Tracheal epithelial cell (primary cell): Measurements from ENCODE around the gene APOM. TPM values are rescaled to one million over a fixed set of nuclear protein-coding genes. Genes with fewer than 3 reads are reported as not detected.

Source experiments
- total RNA-seq: library from RNA; depleted of rRNA; stranded (reverse); fragments of >200 nt; gene quantifications from 2 replicates; pipeline ENCODE4 v1.2.1, GENCODE V29; 2014

The APOM gene
- 0.96 and 1.3 TPM in 2 replicates for total RNA-seq

DNA sequence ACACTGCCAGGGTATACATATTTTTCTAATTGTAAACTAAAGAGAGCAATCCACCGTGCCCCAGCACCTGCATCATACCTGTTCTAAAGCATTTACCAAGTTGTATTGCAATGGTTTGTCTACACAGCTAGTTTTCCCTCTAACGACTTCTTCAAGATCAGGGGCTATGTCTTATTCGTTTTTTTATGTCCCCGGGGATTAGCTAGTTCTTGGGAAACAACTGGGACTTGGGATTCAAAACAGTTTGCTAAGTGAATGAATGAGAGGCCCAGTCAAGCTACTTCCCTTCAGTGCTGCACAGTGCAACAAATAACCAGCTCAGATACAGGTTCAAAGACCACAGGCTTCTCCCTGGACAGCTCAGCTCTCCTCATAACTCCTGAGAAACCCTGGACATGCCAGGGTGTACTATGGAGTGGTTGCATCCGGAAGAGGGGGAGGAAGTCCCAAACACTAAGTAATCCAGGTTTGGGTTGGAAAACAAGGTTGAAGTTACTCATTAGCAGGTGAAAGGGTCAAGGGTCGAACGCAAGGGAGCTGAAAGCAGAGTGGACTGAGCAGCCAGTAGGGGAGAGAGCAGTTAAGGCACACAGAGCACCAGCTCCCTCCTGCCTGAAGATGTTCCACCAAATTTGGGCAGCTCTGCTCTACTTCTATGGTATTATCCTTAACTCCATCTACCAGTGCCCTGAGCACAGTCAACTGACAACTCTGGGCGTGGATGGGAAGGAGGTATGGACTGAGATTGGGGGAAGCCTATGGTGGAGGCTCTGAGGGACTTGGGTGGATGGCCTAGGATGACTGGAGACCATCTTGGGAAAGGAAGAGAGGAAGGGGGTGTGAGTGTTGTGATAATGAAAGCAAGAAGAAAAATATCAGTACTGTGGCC lies at the start of gene APOM:
Gene APOM, plus strand, starts transcription at position 546 of the 889 bp plus-strand sequence. Its CDS starts 73 bp downstream, at position 619.

DNA sequence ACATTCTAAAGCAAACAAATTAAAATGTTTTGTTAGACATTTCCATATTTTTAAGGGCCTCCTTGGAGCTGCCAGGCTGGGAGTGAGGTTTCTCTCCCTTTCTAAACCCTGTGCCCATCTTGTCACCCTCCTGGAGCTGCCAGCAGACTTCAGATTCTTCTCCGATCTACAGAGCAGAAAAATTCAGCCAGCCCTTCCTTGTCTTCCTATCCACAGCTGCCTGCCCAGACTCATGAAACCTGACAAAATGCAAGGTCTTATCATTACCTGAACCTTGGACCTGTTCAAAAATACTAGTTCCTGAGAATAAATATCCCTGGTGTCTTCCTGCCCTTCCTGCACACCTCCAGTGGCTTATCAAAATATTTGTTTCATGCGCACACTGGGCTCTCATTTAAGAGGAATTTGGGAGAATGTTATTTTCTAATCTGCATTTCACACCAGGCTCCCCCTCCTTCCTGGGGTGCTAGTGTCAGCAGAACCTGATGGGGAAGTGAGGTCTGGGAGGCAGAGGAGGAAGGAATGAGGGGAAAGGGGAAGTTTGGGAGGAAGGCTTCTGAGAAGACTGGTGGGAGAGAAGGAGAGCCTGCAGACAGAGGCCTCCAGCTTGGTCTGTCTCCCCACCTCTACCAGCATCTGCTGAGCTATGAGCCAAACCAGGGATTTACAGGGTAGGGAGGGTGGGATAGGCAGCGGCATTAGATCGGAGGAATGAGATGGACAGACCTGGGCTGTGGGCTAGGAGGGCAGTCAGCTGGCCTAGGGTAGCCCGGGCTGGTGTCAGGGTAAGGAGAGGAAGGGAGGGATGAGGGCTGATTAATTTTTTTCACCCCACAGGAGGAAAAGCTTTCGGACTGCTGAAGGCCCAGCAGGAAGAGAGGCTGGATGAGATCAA lies 40.8 kb upstream of the APOM start, which contains the start of gene AIF1:
Gene AIF1, plus strand, starts transcription at position 551 of the 895 bp plus-strand sequence. Its CDS starts 96 bp downstream, at position 647.

DNA sequence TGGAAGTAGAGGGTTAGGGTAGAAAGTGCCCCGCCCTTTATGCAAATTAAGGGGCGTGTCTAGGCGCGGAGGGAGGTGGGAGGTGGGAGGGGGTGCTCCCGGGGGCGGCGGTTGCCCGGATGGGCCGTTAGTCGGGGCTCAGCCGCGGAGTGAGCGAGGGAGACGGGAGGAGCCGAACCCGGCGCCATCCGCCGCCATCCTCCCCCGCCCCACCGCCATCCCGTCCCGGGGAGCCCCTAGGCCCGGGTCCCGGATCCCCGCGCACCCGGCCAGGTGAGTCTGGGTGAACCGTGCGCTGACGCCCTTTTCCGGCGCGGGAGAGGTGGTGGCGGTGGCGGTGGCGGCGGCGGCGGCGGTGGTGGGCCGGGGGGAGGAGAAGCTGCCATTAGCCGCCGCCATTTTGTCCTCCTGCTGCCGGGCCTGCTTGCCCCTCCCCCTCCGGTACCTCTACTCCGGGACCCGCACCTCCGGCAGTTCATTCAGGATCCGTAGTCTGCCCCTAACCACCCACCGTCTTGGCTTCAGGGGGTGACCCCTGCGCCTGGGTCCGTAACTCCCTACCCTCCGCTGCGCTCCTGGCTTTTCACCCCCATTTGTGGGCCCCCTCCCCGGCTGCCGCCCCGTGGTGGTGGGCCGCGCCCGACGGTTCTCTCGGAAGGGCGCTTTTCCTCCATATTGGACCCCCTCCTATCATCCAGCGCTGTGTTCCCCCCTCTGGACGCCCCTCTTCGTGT lies 34.9 kb upstream of the APOM start, which contains the start of gene PRRC2A:
Gene PRRC2A, plus strand, starts transcription at position 130 of the 734 bp plus-strand sequence. CDS start 2,075 bp downstream, outside the sequence.

DNA sequence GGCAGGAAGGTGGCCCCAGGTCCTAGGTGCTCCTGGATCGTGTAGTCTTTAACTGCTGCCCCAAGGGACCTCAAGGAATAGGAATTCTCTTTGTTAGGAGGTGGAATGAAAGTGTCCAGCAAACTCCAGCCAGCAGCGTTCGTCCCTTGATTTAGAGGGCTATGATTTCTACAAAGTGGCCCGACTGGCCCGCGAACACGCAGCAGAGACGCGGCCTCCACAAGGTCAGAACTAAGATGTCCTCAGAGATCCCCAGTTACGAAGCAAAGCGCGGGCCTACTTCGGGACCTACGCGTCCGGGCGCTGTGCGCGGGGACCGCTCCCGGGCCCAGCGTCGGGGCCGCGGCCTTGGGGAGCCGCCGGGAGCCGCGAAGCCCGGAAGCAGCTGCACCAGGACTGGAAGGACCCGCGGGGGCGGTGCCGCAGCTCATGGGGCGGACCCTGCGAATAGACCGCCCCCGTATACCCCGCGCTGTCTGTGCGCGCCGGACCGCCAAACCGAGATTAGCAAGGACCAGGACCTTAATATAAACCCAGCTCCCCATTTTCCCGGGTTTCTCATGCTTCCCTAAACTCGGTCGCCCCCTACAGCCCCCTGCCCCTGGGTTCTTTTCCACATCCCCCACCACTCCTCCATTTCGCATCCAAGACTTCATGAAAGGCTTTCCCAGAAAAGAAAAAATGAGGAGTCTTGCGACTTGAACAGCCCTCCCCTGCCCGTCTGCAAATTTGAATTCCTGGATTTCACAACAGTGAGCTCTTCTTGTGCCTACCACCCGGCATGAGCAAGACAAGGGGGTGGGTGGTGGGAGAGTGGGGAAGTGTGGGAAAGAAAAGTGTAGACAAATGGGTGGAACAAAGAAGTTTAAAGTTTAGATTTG lies 4.9 kb downstream of the APOM start, which contains the start of gene C6orf47:
Gene C6orf47, minus strand, starts transcription at position 398 of the 881 bp plus-strand sequence. CDS start 831 bp downstream, outside the sequence.

DNA sequence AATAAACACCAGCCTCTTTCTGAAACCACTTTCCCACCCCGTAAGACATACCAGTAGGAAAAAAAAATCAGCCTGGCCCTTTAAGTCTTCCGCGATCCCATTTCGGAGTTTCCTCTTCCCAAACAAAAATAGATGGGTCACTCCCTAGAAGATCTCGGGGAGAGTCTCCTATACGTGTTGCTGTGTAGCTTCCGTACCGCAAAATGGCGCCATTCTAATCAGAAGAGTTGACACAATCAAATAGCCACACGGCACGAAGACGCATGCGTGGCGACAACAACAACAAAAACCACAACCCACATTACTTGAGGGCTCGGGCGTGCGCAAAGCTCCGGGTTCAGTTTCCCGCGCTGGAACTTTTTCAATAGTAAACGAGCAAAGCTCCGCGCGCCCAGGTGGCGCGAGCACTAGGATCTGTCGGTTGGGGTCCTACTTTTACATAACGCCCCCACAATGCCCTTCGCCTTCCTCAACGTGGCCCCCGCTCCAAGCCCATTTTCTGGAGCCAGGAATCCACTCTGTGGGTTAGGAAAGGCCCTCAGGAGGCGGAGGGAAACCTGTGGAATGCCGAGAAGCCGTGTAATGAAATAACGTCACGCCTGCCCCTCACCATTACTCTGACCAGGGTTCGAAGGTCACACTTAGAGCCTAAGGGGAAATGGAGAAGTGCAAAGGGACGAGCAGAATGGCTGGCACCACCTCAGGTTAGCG lies 9.3 kb downstream of the APOM start, which contains the start of gene GPANK1:
Gene GPANK1, minus strand, starts transcription at position 208 of the 711 bp plus-strand sequence. CDS start 519 bp downstream, outside the sequence.

DNA sequence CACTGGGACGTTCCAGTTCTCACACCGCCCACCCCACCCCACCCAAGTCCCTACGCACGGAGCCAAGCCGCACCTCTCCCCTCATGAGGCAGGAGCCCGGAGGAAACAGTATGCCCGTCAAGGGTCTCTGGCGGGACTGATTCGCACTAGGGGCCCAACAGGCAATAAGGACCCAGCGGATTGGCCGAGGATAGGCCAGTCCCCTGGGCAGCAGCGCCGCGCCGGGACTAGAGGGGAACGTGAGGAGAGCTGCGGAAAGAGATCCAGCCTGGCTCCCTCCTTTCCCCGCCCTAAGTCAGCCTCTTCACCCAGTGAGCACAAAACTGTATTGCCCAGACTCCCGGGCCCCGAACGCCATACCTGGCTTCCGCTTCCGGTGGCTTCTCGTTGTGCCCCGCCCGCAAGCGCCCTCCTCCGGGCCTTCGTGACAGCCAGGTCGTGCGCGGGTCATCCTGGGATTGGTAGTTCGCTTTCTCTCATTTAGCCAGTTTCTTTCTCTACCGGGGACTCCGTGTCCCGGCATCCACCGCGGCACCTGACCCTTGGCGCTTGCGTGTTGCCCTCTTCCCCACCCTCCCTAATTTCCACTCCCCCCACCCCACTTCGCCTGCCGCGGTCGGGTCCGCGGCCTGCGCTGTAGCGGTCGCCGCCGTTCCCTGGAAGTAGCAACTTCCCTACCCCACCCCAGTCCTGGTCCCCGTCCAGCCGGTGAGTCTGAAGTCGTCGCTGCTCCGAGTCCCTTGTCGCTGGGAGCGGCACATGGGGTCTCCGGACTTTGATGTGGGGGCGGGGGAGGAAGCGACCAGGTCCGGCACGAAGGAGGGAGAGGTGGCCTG lies 10.0 kb downstream of the APOM start, which contains the start of gene CSNK2B:
Gene CSNK2B, plus strand, starts transcription at position 580 of the 836 bp plus-strand sequence. CDS start 752 bp downstream, outside the sequence.

DNA sequence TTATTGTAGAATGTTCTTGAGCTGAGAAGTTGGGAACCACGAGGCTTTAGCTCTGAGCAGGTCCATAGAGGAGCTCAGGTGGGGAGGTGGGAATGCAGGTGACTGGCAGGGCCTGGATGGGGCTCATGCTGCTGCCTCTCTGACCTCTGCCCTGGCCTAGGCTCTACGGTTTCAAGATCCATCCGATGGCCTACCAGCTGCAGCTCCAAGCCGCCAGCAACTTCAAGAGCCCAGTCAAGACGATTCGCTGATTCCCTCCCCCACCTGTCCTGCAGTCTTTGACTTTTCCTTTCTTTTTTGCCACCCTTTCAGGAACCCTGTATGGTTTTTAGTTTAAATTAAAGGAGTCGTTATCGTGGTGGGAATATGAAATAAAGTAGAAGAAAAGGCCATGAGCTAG lies 14.0 kb downstream of the APOM start, which contains the start of gene LY6G5B:
Gene LY6G5B, plus strand, starts transcription at position 301 of the 400 bp plus-strand sequence. CDS start 975 bp downstream, outside the sequence.

DNA sequence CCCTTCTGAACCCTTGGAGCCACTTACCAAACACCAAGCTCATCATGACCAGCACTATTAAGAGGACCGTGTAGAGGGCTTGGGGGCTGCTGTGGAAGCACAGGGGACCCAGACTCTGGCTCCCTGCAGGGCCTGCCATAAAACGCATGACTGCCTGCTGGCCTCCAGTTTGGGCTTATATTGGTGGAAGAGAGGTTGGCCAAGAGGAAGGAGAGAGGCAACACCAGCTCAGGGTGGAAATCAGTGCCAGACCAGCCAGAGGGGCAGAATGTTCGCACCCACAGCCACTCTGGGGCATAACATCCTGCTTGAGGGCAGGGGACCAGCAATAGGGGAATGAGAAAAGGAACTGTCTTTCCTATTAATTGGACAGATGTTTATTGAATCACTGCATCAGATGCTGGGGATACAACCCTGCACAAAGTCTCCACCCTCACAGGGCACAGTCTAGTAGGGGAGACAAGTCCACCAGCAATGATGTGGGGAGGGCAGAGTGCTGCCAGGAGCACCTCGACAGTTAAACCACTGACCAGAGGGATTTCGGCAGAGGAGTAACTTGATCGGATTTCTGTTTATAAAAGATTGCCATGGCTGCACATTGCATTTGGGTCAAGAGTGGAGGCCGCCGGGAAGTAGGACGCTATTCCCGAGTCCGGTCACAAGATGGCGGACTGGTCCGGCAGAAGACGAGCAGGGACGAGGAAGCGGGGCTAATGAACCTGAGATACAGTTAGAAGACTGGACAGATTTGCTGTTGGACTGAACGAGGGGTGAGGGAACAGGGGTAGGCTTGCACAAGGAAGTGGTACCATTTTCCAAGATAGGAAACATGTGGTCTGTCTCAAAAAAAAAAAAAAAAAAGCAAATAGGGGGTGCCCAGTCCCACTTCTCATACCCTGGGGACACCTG lies 24.8 kb downstream of the APOM start, which contains the start of gene LY6G5C:
Gene LY6G5C, minus strand, starts transcription at position 842 of the 909 bp plus-strand sequence. Its CDS starts 694 bp downstream, at position 148.

DNA sequence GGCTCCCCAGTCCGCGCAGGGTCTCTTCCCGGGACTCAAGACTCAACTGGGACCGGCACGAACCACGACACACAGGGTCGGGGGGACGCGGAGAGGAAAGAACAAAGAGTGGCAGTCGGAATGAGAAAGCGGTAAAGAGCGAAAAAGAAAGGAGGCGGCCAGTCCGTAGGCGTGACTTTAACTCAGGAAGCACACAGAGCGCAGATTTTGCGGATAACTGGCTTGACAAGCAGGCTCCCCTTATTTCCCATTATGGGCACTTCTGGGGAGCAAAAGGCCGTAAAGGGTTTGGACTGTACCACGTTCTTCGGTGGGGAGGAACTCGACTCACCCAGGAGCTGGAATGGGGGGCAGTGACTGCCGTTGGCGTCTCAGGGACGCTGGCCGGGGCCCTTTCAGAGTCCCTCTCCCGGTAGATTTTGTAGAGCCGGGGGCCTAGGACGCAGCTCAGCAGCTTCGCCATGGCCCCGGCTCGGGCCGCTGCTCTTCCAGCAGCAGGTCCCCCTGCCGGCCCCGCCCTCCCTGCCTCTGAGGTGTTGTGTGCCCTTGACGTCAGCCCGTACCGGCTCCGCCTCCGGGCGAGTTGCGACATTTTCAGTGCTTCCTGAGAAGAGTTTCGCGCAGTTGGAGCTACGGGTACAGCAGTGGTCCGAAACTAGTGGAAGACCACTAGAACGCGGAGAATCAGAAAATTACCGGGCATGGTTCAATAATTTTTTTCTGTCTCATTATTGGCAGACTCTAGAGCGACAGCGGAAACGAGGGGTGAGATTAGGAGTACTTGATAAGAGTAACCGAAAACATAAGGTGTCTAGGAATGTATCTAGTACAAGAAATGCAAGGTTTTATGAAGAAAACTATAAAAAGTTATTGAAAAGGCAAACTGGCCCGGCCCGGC lies 47.4 kb downstream of the APOM start, which contains the start of gene ABHD16A:
Gene ABHD16A, minus strand, starts transcription at position 506 of the 898 bp plus-strand sequence. Its CDS starts 43 bp downstream, at position 463.

DNA sequence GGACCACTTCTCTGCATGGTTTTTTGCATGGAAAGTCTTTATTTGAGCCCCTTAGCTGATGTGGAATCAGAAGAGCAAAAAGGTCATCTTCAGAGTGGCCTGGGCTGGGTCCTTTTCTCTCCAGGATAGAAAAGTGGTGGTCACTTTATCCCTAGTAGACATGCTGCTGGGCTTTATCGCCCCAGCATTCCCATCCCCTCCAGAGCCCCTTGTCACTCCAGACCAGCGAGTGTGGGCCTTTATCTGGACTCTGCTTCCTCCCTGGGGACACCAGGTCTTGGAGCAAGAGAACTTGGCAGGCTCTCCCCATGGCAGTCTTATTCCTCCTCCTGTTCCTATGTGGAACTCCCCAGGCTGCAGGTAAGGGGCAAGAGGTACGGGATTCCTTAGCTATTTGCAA lies 50.9 kb downstream of the APOM start, which contains the start of gene LY6G6F:
Gene LY6G6F, plus strand, starts transcription at position 268 of the 400 bp plus-strand sequence. Its CDS starts 41 bp downstream, at position 309.

Other genes starting within 250 kb of the APOM start
- 4.7 and 9.9 TPM in 2 replicates for gene MICB, start 157.7 kb upstream of the APOM start, total RNA-seq
- not detected in 2 replicates for gene MCCD1, start 126.9 kb upstream of the APOM start, total RNA-seq
- gene DDX39B, start 113.9 kb upstream of the APOM start, total RNA-seq: 279 and 313 TPM in 2 replicates
- gene ATP6V1G2, start 109.3 kb upstream of the APOM start, total RNA-seq: 0.21 and 1.2 TPM in 2 replicates
- 43.6 and 54.6 TPM in 2 replicates for gene NFKBIL1, start 108.3 kb upstream of the APOM start, total RNA-seq
- not detected in 2 replicates for gene LTA, start 83.6 kb upstream of the APOM start, total RNA-seq
- gene TNF, start 80.3 kb upstream of the APOM start, total RNA-seq: 4.3 TPM in 1 of 2 replicates, not detected in the other
- 6.7 TPM in 1 of 2 replicates, not detected in the other for gene LTB, start 73.5 kb upstream of the APOM start, total RNA-seq
- not detected in 2 replicates for gene LST1, start 69.6 kb upstream of the APOM start, total RNA-seq
- not detected in 2 replicates for gene NCR3, start 62.9 kb upstream of the APOM start, total RNA-seq
- gene AIF1, start 40.7 kb upstream of the APOM start, total RNA-seq: not detected in 2 replicates
- gene PRRC2A, start 35.2 kb upstream of the APOM start, total RNA-seq: 23.6 and 35.6 TPM in 2 replicates
- gene BAG6, start 3.2 kb upstream of the APOM start, total RNA-seq: 128 and 161 TPM in 2 replicates
- gene C6orf47, start 4.9 kb downstream of the APOM start, total RNA-seq: 26.7 and 27.1 TPM in 2 replicates
- 7.0 and 12.0 TPM in 2 replicates for gene GPANK1, start 9.1 kb downstream of the APOM start, total RNA-seq
- 84.2 and 103 TPM in 2 replicates for gene CSNK2B, start 10.2 kb downstream of the APOM start, total RNA-seq
- gene LY6G5B, start 14.1 kb downstream of the APOM start, total RNA-seq: under 0.01 and 0.43 TPM in 2 replicates
- gene LY6G5C, start 25.2 kb downstream of the APOM start, total RNA-seq: not detected in 2 replicates
- gene ABHD16A, start 47.4 kb downstream of the APOM start, total RNA-seq: 25.2 and 40.2 TPM in 2 replicates
- not detected in 2 replicates for gene LY6G6F, start 51.0 kb downstream of the APOM start, total RNA-seq
- not detected in 2 replicates for gene LY6G6D, start 59.5 kb downstream of the APOM start, total RNA-seq
- gene LY6G6C, start 65.9 kb downstream of the APOM start, total RNA-seq: not detected in 2 replicates
- not detected in 2 replicates for gene MPIG6B, start 67.5 kb downstream of the APOM start, total RNA-seq
- 11.5 and 45.8 TPM in 2 replicates for gene DDAH2, start 73.4 kb downstream of the APOM start, total RNA-seq
- gene CLIC1, start 80.6 kb downstream of the APOM start, total RNA-seq: 454 and 1,059 TPM in 2 replicates
- 4.3 and 5.8 TPM in 2 replicates for gene MSH5, start 84.1 kb downstream of the APOM start, total RNA-seq
- not detected in 2 replicates for gene SAPCD1, start 106.8 kb downstream of the APOM start, total RNA-seq
- gene VWA7, start 121.4 kb downstream of the APOM start, total RNA-seq: 0.43 and 0.48 TPM in 2 replicates
- gene VARS1, start 139.9 kb downstream of the APOM start, total RNA-seq: 61.0 and 64.8 TPM in 2 replicates
- 34.2 and 39.0 TPM in 2 replicates for gene LSM2, start 151.1 kb downstream of the APOM start, total RNA-seq
- 0.64 and 0.72 TPM in 2 replicates for gene HSPA1L, start 159.4 kb downstream of the APOM start, total RNA-seq
- gene HSPA1A, start 159.6 kb downstream of the APOM start, total RNA-seq: 124 and 172 TPM in 2 replicates
- 268 TPM in 2 replicates for gene HSPA1B, start 171.8 kb downstream of the APOM start, total RNA-seq
- 70.3 and 75.4 TPM in 2 replicates for gene NEU1, start 206.9 kb downstream of the APOM start, total RNA-seq
- gene SLC44A4, start 223.1 kb downstream of the APOM start, total RNA-seq: 3.8 and 8.2 TPM in 2 replicates
- 25.6 and 28.4 TPM in 2 replicates for gene EHMT2, start 241.8 kb downstream of the APOM start, total RNA-seq
- 0.72 and 3.0 TPM in 2 replicates for gene ZBTB12, start 246.2 kb downstream of the APOM start, total RNA-seq